Lower leg skin (tissue), 3 donors: ENCODE data around the gene KRTAP10-6.

Experiments used
- POLR2A ChIP-seq, 2 donors: fragments of 450-650 bp; IDR thresholded peaks; one replicate each; pipeline ENCODE4 v1.6.1; 2016 to 2017; ENCODE audit warnings: antibody characterized with exemption in 2 of 2, mild to moderate bottlenecking in 1 of 2, moderate library complexity in 1 of 2
- TF ChIP-seq, protein P1 (sequence below), 3 donors: fragments of 450-650 bp; IDR thresholded peaks; one replicate each; pipeline ENCODE4 v1.5.1; 2016; ENCODE audit warnings: antibody characterized with exemption in 3 of 3, mild to moderate bottlenecking in 3 of 3, moderate library complexity in 2 of 3

DNA sequence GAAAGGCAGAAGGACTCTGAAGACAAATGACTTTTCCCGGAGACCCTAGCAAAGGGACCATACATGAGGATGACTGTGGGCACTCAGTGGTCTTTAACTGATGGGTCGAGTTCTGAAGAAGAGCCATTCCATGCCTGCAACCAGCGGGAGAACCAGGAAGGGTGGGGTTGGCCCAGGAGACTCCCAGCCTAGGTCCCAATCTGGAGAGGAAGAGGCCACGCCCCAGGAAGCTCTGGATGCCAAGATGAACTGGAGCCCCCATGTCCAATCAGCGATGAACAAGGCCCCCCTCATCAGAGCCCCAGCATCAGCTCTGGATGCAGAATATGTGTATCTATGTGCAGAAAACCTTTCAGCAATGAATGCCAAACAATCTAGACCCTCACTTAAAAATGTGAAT lies 48.5 kb upstream of the KRTAP10-6 start:
- TF ChIP-seq POLR2A (IDR thresholded peaks at IDR 0.05), result no peak
- TF ChIP-seq, protein P1, sequence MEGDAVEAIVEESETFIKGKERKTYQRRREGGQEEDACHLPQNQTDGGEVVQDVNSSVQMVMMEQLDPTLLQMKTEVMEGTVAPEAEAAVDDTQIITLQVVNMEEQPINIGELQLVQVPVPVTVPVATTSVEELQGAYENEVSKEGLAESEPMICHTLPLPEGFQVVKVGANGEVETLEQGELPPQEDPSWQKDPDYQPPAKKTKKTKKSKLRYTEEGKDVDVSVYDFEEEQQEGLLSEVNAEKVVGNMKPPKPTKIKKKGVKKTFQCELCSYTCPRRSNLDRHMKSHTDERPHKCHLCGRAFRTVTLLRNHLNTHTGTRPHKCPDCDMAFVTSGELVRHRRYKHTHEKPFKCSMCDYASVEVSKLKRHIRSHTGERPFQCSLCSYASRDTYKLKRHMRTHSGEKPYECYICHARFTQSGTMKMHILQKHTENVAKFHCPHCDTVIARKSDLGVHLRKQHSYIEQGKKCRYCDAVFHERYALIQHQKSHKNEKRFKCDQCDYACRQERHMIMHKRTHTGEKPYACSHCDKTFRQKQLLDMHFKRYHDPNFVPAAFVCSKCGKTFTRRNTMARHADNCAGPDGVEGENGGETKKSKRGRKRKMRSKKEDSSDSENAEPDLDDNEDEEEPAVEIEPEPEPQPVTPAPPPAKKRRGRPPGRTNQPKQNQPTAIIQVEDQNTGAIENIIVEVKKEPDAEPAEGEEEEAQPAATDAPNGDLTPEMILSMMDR (IDR thresholded peaks at IDR 0.05), result no peak
